ENCODE results near the gene IER5. TPM values are rescaled to one million over a fixed set of nuclear protein-coding genes. Genes with fewer than 3 reads are reported as not detected.
A peak's percentile ranks its signal among the peaks of the same experiment; 100 is the strongest.

IER5 gene
- total RNA-seq, 1 donor from 2014 or later: 8.8 TPM

DNA sequence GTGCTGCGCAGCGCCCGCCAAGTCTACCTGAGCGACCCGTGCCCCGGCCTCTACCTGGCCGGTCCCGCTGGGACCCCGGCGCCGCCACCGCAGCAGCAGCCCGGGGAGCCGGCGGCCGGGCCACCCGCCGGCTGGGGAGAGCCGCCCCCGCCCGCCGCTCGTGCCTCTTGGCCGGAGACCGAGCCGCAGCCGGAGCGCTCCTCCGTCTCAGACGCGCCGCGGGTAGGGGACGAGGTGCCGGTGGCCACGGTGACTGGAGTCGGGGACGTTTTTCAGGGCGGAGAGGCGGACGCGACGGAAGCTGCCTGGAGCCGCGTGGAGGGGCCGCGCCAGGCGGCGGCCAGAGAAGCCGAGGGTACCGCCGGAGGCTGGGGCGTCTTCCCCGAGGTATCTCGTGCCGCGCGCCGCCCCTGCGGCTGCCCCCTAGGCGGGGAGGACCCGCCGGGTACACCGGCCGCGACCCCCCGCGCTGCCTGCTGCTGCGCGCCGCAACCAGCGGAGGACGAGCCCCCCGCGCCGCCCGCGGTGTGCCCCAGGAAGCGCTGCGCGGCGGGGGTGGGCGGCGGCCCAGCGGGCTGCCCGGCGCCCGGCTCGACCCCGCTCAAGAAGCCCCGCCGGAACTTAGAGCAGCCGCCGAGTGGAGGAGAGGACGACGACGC, 646 bp downstream of the IER5 start:
- peak; percentile 60 for DNase-seq
- no peak for TF ChIP-seq CTCF (IDR thresholded peaks at IDR 0.05; ENCODE audit: partially characterized antibody, unreplicated experiment)
- H3K36me3 Mint-ChIP-seq (ENCODE audit: unreplicated experiment): no peaks in the 10 kb centered on the region
- H3K4me3 Mint-ChIP-seq (ENCODE audit: unreplicated experiment): peak overlapping the region; percentile 98
- H3K9me3 Mint-ChIP-seq (ENCODE audit: unreplicated experiment): peaks cover 10% of the 10 kb centered on the region
- peak overlapping the region; percentile 82 for H3K27ac Mint-ChIP-seq (ENCODE audit: unreplicated experiment)
- H3K4me1 Mint-ChIP-seq (ENCODE audit: low read depth, unreplicated experiment): peaks cover 13% of the 10 kb centered on the region
- H3K27me3 Mint-ChIP-seq (ENCODE audit: unreplicated experiment): peaks cover 5% of the 10 kb centered on the region

- TF ChIP-seq CTCF (IDR thresholded peaks at IDR 0.05; ENCODE audit: partially characterized antibody, unreplicated experiment): no peak
- peak; percentile 65 for DNase-seq
- H3K4me1 Mint-ChIP-seq (ENCODE audit: low read depth, unreplicated experiment): peaks cover 18% of the 10 kb centered on the region
- peaks cover 10% of the 10 kb centered on the region for H3K9me3 Mint-ChIP-seq (ENCODE audit: unreplicated experiment)
- no peaks in the 10 kb centered on the region for H3K36me3 Mint-ChIP-seq (ENCODE audit: unreplicated experiment)
- H3K27me3 Mint-ChIP-seq (ENCODE audit: unreplicated experiment): peaks cover 7% of the 10 kb centered on the region
- H3K27ac Mint-ChIP-seq (ENCODE audit: unreplicated experiment): peak overlapping the region; percentile 82
- peak overlapping the region; percentile 98 for H3K4me3 Mint-ChIP-seq (ENCODE audit: unreplicated experiment)
Observed at GRCh38 chr1:181089676-181090544, 1.4 kb downstream of the IER5 start.

GRCh38 chr1:181090641-181091126, 2.2 kb downstream of the IER5 start:
- Mint-ChIP-seq H3K4me3 (ENCODE audit: unreplicated experiment) (peak overlapping the region; percentile 98), H3K9me3 (ENCODE audit: unreplicated experiment) (peaks cover 10% of the 10 kb centered on the region), H3K4me1 (ENCODE audit: low read depth, unreplicated experiment) (peaks cover 24% of the 10 kb centered on the region), H3K27me3 (ENCODE audit: unreplicated experiment) (peaks cover 6% of the 10 kb centered on the region), H3K36me3 (ENCODE audit: unreplicated experiment) (no peaks in the 10 kb centered on the region), H3K27ac (ENCODE audit: unreplicated experiment) (no peak overlapping the region)
- DNase-seq: no peak
- no peak for TF ChIP-seq CTCF (IDR thresholded peaks at IDR 0.05; ENCODE audit: partially characterized antibody, unreplicated experiment)

DNA sequence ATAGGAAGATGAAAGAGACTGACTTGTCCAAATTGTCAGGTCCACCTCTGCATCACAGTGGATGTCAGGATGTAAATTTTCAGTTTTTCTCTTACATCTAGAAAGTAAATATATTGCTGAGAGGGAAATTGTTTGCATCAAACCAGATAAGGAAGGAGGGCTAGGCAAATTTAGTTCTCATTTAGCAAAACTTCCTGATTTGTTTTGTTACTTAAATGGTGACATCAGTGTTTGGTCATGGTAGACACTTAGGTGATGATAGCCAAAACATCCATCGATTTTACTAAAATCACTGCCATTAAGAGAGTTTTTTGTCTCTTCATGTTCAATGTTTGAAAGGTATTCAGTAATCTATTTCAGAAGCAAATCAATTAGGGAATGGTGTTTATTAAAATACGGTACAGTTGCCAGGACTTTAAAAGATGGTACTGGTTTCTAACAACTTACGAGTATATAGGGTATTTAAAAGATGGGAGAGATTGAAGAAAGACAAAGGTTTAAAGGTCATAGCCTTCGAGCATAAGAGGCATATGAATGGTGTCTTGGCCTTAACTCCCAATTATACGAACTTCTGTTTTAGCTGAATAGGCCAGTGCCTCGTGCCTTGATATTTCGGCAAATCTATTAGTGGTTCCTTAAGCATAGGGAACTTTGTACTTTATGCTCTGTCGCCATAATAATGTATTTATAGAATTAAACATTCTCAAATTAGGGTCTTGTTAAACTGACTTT, 3.0 kb downstream of the IER5 start:
- no peaks in the 10 kb centered on the region for H3K36me3 Mint-ChIP-seq (ENCODE audit: unreplicated experiment)
- peaks cover 29% of the 10 kb centered on the region for H3K4me1 Mint-ChIP-seq (ENCODE audit: low read depth, unreplicated experiment)

More for the DNA sequence above, 3.0 kb downstream of the IER5 start:
- Mint-ChIP-seq H3K4me3 (ENCODE audit: unreplicated experiment) (peak overlapping the region; percentile 98), H3K27ac (ENCODE audit: unreplicated experiment) (no peak overlapping the region), H3K9me3 (ENCODE audit: unreplicated experiment) (peaks cover 7% of the 10 kb centered on the region), H3K27me3 (ENCODE audit: unreplicated experiment) (peaks cover 9% of the 10 kb centered on the region)
- no peak for DNase-seq
- TF ChIP-seq CTCF (IDR thresholded peaks at IDR 0.05; ENCODE audit: partially characterized antibody, unreplicated experiment): no peak
